Activated CD4-positive, alpha-beta T cell treated with anti-CD3 and anti-CD28 coated beads for 4 hours (primary cell): Measurements from ENCODE around the gene MPO.

Experiments
- DNase-seq, 2 donors: peaks; one replicate each; pipeline ENCODE4 v3.0.0-alpha.2; 2020

MPO gene

GRCh38 chr17:58278661-58279015, 2.1 kb downstream of the MPO start:
- DNase-seq, result no peak

- no peak for DNase-seq
These were observed 2.7 kb downstream of the MPO start for GRCh38 chr17:58277802-58278595.

- no peak for DNase-seq
These were observed 3.5 kb downstream of the MPO start for GRCh38 chr17:58277107-58277801.

GRCh38 chr17:58276423-58276822, 4.3 kb downstream of the MPO start:
- no peak for DNase-seq

GRCh38 chr17:58275417-58275816, 5.3 kb downstream of the MPO start:
- no peak for DNase-seq

- DNase-seq, result no peak
These were observed 7.2 kb downstream of the MPO start for GRCh38 chr17:58273453-58274104.

GRCh38 chr17:58272367-58273280, 8.1 kb downstream of the MPO start:
- no peak for DNase-seq

- DNase-seq, result no peak
These were observed 9.4 kb downstream of the MPO start for GRCh38 chr17:58271216-58271931.

GRCh38 chr17:58270476-58271215, 10.1 kb downstream of the MPO start:
- DNase-seq, result no peak

- DNase-seq, result no peak
These were observed 11.0 kb downstream of the MPO start for GRCh38 chr17:58269557-58270291.

- no peak for DNase-seq
These were observed 11.8 kb downstream of the MPO start for GRCh38 chr17:58268774-58269556.

GRCh38 chr17:58268326-58268725, 12.4 kb downstream of the MPO start:
- no peak for DNase-seq

- no peak for DNase-seq
These were observed 13.1 kb downstream of the MPO start for GRCh38 chr17:58267347-58268324.

- DNase-seq, result no peak
These were observed 14.5 kb downstream of the MPO start for GRCh38 chr17:58265902-58266875.

GRCh38 chr17:58265271-58265670, 15.5 kb downstream of the MPO start:
- no peak for DNase-seq

GRCh38 chr17:58264407-58265103, 16.2 kb downstream of the MPO start:
- no peak for DNase-seq

- DNase-seq, result no peak
These were observed 17.0 kb downstream of the MPO start for GRCh38 chr17:58263773-58264172.
